C4-2B (cell line): ENCODE measurements around the gene MYBPC2.

ENCODE experiments used
- ZFX ChIP-seq: fragments of 450-650 bp; IDR thresholded peaks from 2 replicates; pipeline ENCODE4 v1.6.1; 2017
- TF ChIP-seq, protein P1 (sequence below): fragments of 450-650 bp; conservative IDR thresholded peaks from 2 replicates; pipeline ENCODE4 v1.5.1; 2017; ENCODE audit warnings: mild to moderate bottlenecking

DNA sequence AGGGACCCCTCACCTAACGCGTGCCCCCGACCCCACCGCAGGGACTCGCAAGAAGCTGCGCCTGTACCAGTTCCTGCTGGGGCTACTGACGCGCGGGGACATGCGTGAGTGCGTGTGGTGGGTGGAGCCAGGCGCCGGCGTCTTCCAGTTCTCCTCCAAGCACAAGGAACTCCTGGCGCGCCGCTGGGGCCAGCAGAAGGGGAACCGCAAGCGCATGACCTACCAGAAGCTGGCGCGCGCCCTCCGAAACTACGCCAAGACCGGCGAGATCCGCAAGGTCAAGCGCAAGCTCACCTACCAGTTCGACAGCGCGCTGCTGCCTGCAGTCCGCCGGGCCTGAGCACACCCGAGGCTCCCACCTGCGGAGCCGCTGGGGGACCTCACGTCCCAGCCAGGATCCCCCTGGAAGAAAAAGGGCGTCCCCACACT lies 4.7 kb upstream of the MYBPC2 start:
- TF ChIP-seq, protein P1, sequence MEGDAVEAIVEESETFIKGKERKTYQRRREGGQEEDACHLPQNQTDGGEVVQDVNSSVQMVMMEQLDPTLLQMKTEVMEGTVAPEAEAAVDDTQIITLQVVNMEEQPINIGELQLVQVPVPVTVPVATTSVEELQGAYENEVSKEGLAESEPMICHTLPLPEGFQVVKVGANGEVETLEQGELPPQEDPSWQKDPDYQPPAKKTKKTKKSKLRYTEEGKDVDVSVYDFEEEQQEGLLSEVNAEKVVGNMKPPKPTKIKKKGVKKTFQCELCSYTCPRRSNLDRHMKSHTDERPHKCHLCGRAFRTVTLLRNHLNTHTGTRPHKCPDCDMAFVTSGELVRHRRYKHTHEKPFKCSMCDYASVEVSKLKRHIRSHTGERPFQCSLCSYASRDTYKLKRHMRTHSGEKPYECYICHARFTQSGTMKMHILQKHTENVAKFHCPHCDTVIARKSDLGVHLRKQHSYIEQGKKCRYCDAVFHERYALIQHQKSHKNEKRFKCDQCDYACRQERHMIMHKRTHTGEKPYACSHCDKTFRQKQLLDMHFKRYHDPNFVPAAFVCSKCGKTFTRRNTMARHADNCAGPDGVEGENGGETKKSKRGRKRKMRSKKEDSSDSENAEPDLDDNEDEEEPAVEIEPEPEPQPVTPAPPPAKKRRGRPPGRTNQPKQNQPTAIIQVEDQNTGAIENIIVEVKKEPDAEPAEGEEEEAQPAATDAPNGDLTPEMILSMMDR = no peak
- no peak for TF ChIP-seq ZFX
